Tibial artery (tissue), 4 donors: ENCODE data around the gene PIK3AP1.

ENCODE experiments used
- DNase-seq, 2 donors: peaks; one replicate each; pipeline ENCODE4 v3.0.0-alpha.2; 2019
- H3K27ac ChIP-seq, 2 donors: fragments of 200-600 bp; sonication (generic) in 1 of 2; 1 replicate in 1 of 2; 2 replicates in 1 of 2; pipeline ENCODE4 v1.5.1; 2018 to 2019; ENCODE audit warnings: mild to moderate bottlenecking in 1 of 2
- H3K27me3 ChIP-seq, 2 donors: fragments of 200-600 bp; sonication (generic) in 1 of 2; one replicate each; pipeline versions ENCODE4 v1.5.1 to v1.6.0; 2016 to 2019
- H3K36me3 ChIP-seq, 3 donors: fragments of 200-600 bp; sonication (generic) in 2 of 3; one replicate each; pipeline ENCODE4 v1.5.1; 2016 to 2019; ENCODE audit warnings: mild to moderate bottlenecking in 2 of 3
- H3K4me1 ChIP-seq, 4 donors: fragments of 200-600 bp; sonication (generic) in 2 of 4; 1 replicate in 3 of 4; 2 replicates in 1 of 4; pipeline ENCODE4 v1.5.1; 2016 to 2019
- H3K4me3 ChIP-seq, 2 donors: fragments of 200-600 bp; sonication (generic) in 1 of 2; 1 replicate in 1 of 2; 2 replicates in 1 of 2; pipeline ENCODE4 v1.5.1; 2018 to 2019; ENCODE audit warnings: mild to moderate bottlenecking in 2 of 2
- H3K9me3 ChIP-seq, 3 donors: fragments of 200-600 bp; sonication (generic) in 1 of 3; one replicate each; pipeline ENCODE4 v1.5.1; 2016 to 2019
- CTCF ChIP-seq, 2 experiments: fragments of 200-600 bp in 1 of 2; fragments of 450-650 bp in 1 of 2; IDR thresholded peaks; one replicate each; pipeline ENCODE4 v1.5.1; 2017 to 2019; ENCODE audit warnings: antibody characterized with exemption in 2 of 2, mild to moderate bottlenecking in 1 of 2, moderate library complexity in 1 of 2
- intact Hi-C: fragments of 100-400 bp; cut with DNase I; formaldehyde crosslinking; loops from one replicate; pipeline ENCODE4 v1.15.0; 2023; ENCODE audit warnings: low total_unique reads

Gene PIK3AP1, protein sequence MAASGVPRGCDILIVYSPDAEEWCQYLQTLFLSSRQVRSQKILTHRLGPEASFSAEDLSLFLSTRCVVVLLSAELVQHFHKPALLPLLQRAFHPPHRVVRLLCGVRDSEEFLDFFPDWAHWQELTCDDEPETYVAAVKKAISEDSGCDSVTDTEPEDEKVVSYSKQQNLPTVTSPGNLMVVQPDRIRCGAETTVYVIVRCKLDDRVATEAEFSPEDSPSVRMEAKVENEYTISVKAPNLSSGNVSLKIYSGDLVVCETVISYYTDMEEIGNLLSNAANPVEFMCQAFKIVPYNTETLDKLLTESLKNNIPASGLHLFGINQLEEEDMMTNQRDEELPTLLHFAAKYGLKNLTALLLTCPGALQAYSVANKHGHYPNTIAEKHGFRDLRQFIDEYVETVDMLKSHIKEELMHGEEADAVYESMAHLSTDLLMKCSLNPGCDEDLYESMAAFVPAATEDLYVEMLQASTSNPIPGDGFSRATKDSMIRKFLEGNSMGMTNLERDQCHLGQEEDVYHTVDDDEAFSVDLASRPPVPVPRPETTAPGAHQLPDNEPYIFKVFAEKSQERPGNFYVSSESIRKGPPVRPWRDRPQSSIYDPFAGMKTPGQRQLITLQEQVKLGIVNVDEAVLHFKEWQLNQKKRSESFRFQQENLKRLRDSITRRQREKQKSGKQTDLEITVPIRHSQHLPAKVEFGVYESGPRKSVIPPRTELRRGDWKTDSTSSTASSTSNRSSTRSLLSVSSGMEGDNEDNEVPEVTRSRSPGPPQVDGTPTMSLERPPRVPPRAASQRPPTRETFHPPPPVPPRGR

DNA sequence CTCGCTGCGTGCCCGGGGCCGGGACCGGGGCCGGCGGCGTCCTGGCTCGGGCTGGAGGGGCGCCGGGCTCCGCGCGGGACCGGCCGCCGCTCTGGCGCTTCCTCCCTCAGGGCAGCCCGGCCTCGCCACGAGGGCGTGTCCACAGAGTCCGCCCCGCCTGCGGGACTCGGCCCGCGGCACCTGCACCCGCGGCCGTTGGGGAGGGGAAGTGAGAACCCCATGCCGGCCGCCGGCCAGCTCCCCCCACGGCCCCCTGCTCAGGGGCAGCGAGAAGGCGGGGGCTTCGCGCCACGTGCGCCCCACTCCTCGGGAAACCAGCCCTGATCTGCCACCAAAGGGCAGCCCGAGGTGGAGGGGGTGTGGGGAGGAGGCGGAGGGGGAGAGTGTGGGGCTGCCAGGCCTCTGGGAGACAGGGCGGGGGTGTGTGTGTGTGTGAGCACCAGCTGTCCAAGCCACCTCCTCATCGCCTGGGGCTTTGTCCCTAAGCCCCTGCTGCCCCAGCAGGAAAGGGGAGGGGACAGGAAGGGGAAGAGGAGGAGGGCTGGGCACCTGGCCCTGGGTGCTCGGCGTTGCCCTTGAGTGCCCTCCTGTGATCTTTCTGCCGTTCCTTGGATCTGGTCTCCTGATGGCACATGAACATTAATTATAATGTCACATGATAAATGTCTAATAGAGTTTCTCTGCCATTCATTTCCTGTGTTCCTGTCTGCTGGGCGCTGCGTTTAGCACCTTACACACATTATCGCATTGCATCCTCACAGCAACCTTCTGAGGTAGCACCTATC lies at the start of gene PIK3AP1:
TSS of gene PIK3AP1 (minus strand) at position 93 of the 785 bp plus-strand sequence. CDS start 120 bp downstream, outside the sequence.
- no peak for TF ChIP-seq CTCF (IDR thresholded peaks at IDR 0.05)
- peaks cover 0 to 16% (median 11%) of the 10 kb centered on the region in 4 donors for H3K4me1 ChIP-seq
- no peak within 1 kb of the TSS for H3K27ac ChIP-seq
- H3K9me3 ChIP-seq, result no peaks in the 10 kb centered on the region
- H3K27me3 ChIP-seq, result peaks cover 0 to 45% of the 10 kb centered on the region in 2 donors
- DNase-seq, result peak; percentile 38 to 70
- intact Hi-C loops, result no loop called here
- peak within 1 kb of the TSS; percentile 44 to 58 for H3K4me3 ChIP-seq
- H3K36me3 ChIP-seq, result no peaks in the 10 kb centered on the region

GRCh38 chr10:96768136-96768535 lies 47.8 kb upstream of the PIK3AP1 start:
- peaks cover 0 to 5% of the 10 kb centered on the region in 2 donors for H3K27me3 ChIP-seq
- TF ChIP-seq CTCF (IDR thresholded peaks at IDR 0.05), result no peak
- no peaks in the 10 kb centered on the region for H3K36me3 ChIP-seq
- DNase-seq, result no peak
- no peaks in the 10 kb centered on the region for H3K4me1 ChIP-seq
- intact Hi-C loops, result no loop called here
- H3K27ac ChIP-seq, result no peak overlapping the region
- peaks cover 0 to 5% (median 0%) of the 10 kb centered on the region in 3 donors for H3K9me3 ChIP-seq
- H3K4me3 ChIP-seq, result no peak overlapping the region

DNA sequence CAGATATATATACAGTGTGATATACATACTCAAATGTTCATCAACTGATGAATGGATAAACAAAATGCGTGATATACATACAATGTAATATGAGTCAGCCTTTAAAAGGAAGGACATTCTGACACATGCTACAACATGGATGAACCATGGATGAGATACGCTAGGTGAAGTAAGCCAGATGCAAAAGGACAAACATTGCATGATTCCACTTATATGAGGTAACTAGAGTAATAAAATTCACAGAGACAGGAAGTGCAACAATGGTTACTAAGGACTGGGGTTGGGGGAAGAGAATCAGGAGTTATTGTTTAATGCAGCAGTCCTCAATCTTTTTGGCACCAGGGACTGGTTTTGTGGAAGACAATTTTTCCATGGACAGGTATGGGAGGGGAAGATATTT lies 47.3 kb upstream of the PIK3AP1 start:
- Histone ChIP-seq H3K36me3 (no peaks in the 10 kb centered on the region), H3K4me3 (no peak overlapping the region), H3K27me3 (peaks cover 0 to 5% of the 10 kb centered on the region in 2 donors), H3K9me3 (peaks cover 0 to 5% (median 0%) of the 10 kb centered on the region in 3 donors), H3K4me1 (no peaks in the 10 kb centered on the region), H3K27ac (no peak overlapping the region)
- intact Hi-C loops, result no loop called here
- no peak for TF ChIP-seq CTCF (IDR thresholded peaks at IDR 0.05)
- no peak for DNase-seq

DNA sequence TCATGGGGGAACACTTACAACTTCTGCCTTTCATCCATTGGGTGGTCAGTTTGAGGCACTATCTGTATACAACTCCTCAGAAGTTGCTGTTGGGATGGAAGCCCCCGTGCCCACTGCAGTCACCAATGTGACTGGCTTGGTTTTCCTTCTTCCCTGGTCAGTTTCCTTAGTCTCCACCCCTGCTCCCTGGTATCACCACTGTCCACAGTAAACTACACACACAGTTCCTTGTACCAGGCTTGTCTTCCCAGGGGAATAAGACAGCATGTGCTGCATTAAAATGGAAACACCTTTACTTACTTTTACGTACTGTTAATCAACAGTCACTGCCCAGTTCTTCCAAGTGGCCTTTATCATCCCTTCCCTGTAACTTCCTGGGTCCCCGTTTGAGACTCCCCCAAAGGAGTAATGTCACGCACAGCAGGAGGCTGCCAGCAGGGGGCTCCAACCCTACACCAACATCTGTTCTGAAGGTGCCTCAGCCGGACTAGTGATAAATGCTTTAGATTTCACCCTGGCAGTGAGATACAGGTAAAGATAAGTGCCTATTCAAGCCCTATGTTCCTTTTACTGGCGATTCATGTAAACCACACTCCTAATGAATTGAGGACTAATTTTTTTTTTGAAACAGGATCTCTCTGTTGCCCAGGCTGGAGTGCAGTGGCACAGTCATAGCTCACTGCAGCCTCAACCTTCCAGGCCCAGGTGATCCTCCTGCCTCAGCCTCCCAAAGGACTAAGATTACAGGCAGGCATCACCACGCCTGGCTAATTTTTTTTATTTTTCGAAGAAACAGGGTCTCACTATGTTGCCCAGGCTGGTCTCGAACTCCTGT lies 45.3 kb upstream of the PIK3AP1 start:
- Histone ChIP-seq H3K9me3 (no peaks in the 10 kb centered on the region), H3K4me3 (no peak overlapping the region), H3K27ac (no peak overlapping the region), H3K27me3 (peaks cover 0 to 5% of the 10 kb centered on the region in 2 donors), H3K4me1 (no peaks in the 10 kb centered on the region), H3K36me3 (no peaks in the 10 kb centered on the region)
- peak; percentile 66 to 68 for DNase-seq
- peak; percentile 67 to 72 for TF ChIP-seq CTCF (IDR thresholded peaks at IDR 0.05)
- intact Hi-C loops, result no loop called here
